NCI-H1436 treated with DMSO at 0.1 percent for 48 hours (cell line): ENCODE results near the gene TOP2B.

Experiments
- DNase-seq: peaks from one replicate; lab custom pipeline; 2025; lab: John Stamatoyannopoulos, UW

TOP2B gene

DNA sequence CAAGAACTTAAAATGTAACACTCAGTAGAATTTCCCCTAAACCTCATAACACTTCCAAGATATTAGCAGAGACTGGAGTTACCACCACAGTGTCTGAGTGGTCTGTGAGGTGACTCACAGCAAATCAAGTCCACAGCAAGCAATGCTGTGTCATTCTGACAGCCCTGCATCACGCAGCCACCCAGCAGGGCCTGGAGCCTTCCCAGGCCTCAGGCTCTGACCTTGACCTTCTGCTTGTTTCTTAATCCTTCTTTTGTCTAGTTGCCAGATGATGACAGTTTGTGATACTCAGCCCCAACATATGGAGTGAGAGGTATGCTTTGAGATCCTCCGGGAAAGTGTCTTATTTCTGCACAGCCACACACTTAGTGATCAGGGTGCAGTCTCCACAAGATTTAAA is 82.5 kb downstream of the TOP2B start:
- DNase-seq, result no peak

DNA sequence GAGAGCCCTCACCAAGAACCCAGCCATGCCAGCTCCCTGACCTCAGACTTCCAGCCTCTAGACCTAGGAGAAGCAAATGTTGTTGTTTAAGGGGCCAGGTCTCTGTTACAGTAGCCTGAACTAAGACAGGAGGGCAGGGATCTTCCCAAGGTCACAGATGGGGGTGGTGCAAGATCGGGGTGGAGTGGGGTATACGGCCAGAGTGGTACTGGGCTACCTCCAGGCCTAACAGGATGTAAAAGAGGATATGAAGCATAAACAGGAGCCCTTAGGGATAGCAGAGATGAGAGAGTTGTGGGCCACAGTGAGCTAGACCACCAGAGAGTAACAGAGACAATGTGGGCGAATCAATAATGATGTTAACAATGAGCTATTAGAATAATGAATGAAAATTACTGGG is 82.9 kb downstream of the TOP2B start:
- DNase-seq, result no peak

DNA sequence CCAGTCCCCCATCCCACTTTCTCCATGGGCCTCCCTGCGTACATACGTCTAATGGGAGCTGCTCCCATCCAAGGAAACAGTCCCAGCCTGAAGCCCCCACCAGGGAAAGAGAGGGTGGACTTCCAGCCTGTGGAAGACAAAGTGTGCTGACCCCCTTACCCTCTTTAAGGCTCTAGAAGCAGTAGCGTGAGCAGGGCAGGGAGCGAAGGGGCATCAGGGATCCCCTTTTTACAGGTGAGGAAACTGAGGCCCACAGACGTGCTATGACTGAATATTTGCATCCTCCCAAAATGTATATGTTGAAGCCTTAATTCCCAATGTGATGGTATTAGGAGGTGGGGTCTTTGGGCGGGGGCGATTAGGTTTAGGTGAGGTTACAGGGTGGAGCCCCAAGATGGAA is 83.4 kb downstream of the TOP2B start:
- no peak for DNase-seq

DNA sequence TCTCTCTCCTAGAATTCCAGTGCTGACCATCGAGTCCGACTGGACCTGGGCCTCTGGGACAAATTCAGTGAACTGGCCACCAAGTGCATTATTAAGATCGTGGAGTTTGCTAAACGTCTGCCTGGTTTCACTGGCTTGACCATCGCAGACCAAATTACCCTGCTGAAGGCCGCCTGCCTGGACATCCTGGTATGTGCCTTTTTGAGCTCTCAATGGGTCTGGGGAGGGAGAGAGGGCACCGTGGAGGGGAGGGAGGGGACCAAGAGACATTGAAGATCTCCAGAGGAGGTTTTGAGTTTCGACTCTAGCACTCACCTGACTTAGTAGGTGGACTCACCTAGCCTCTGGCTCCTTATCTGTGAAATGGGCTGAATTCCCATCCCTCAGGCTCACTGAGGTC is 84.2 kb downstream of the TOP2B start:
- DNase-seq, result no peak

DNA sequence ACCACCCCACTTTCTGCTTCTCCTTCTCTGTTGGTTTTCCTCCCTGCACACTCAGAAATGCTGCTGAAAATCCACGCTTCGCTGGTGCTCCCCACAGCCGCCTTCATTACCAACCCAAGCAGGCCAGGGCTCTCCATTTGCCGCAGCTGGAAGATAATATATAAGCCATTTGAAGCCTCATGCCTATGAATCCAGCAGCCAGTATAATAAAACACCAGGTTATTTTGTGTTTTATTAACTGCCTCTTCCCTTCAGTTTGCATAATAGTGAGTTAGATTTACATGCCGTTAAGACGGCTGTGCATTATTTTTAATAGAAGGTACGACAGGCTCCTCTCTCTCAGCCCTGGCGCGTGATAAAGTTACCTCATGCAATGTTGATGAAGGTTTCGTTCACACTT is 86.6 kb downstream of the TOP2B start:
- DNase-seq, result no peak

DNA sequence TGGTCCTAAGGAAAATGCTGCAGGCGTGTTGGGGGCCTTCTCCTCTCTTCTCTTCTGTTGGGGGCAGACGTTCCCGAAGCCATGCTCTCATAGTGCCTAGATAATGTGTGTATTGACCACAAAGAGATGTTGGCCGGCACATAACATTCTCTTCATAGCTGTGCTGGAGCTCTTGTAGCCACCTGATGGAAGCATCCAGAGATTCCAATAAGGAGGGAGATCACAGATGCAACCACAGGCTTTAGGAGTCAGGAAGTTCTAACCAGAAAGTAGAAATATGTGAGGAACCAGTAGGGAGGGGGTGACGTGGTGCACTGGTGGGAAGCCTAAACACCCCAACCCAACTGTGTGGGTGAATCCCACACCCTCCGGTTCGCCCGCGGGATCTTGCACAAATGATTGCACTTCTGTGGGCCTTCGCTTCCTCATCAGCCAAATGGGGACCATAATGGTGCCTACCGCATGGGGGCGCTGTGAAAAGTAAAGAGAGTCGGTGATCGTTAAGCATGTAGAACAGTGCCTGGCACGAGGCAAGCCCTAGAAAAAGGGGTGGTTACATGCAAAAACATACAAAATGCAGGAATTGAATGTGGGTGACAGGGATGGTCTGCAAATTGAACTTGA is 87.8 kb downstream of the TOP2B start:
- DNase-seq, result no peak

DNA sequence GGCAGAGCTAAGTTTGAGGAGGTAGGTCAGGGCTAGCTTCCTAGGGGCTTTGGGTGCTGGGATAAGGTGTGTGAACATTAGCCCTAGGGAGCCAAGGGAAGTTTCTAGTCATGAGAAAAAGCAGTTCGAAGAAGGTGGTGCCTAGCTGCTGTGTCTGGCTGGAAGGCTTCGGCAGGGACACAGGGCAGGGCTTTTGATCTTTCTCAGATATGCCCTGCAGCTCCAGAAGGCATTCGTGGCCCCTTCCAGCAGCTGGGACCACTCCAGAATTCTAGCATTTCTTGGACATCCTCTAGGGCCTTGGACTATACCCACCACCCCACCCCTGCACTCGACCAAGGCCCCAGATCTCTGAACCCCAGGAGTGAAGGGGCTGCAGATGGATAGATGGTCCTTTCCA is 88.6 kb downstream of the TOP2B start:
- DNase-seq, result no peak

DNA sequence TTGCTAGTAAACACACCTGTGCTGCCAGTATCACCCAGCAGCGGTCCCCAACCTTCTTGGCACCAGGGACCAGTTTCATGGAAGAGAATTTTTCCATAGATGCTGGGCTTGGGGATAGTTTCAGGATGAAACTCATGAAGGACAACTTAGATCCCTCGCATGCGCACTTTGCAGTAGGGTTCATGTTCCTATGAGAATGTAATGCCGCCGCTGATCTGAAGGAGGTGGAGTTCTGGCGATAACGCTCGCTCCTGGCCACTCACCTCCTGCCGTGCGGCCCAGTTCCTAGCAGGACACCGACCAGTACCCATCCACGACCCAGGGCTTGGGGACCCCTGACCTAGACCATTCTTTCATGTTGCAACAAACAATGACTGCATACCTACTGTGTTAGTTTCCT is 89.7 kb downstream of the TOP2B start:
- DNase-seq, result no peak

DNA sequence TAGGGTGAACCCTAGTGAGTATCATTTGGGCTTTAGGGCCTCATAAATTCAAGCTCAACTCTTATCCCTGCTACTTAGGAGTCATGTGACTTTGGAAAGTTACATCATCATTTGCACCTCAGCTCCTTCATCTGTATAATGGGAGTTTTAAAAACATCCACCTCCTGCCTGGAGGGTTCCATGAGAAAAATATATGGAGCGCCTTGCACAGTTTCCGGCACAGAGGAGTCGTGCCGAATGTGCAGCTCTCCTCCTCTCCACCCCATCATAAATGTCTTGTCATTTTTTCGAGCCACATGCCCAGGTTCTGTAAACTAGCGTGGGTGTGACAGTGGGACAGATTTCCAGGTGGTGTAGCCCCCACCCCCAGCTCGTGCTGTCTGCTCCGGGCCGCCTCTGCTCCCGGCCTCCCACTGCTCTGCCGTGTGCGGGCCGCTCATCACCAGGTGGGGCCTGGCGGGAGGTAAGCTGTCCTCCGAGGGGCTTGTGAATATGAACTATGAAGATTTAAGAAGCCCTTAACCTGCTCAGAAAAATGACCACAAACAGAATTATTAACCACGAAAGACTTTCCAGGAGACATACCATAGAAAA is 90.4 kb downstream of the TOP2B start:
- DNase-seq, result no peak

DNA sequence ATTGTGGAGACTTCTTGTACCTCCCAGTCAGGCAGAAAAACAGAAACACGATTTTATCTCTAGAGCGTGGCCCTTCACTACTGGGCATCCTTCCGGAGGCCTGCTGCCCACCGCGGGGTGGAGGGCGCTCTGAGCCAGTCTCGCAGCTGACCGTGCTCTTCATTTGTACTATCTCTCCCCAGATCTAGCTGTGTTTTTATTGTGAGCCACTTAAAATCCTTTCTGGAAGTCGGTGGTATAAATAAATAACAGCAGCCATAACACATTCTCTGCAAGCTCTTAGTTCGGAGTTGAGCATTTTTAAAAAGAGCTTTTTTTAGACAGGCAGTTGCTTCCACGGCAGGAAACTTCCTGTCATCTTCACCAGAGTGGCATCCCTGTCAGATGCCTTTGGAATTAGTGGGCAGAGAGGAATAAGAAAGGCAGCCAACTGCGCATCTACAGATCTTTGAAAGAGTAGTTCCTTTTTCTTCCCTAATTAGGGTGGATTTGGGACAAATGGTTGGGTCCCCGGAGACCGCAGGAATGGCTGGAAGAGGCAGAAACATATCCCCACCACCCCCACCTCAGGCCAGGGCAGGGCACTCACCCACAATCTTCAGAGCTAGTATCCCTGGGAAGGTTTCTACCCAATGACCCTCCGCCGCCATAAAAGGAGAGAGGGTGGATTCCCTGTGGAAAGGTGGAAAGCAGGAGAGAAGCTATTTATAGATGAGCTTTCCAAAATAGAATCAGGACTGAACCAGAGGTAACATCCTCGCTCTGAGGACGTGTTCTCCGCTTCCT is 91.1 kb downstream of the TOP2B start:
- DNase-seq, result no peak

DNA sequence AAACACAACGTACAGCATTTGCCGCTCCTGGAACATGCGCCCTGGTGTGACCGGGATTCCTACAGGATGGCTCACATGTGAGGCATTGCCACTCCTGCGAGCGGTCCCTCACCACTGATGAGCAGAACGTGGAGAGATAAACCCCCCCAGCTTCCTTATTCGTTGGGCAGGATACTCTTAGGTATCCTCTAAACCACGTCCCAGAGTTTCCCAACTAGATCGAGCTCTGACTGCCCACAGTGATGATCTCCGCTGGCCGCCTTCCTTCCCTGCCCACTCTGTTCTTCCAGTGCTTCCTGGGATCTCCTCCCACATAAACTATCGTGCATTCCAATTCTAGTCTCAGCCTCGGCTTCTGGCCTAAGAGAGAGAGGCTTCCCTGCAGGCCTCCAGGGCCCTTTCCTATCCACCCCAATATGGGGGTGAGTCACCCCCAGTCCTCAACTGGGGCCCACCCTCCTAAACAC is 91.8 kb downstream of the TOP2B start:
- DNase-seq, result no peak

DNA sequence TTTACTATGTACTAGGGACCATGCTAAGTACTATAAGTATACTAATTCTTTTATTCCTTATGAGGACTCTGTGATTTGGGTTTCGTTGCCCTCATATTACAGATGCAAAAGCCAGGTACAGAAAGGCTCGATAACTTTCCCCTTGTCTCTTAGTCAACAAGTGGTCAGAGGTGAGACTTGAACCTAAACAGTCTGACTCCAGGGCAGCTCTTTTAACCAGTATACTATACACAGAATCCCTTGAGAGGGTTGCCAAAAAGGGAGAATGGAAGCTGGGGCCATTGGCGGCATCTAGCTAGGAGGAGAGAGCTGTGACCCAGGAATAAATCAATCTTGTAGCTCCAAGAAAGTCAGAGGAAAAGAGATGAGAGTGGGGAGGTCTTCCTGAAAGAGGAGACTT is 92.4 kb downstream of the TOP2B start:
- DNase-seq, result no peak

DNA sequence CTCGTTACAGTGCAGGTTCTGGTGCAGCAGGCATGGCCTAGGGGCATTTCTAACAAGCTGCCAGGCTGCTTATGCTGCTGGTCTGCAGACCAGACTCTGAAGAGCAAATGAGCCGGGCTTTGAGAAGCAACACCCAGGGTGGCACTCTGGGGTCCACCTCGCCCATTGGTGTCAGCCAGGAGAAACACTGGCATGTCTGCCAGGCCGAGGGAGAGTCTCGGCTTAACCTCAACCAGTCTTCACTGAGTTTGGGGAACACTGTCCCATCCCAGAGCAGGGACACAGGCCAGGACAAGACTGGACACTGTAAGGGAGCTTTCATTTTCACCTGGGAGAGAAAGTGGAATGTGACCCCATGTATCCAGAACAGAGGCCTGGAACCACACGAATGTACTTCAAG is 93.4 kb downstream of the TOP2B start:
- DNase-seq, result no peak

DNA sequence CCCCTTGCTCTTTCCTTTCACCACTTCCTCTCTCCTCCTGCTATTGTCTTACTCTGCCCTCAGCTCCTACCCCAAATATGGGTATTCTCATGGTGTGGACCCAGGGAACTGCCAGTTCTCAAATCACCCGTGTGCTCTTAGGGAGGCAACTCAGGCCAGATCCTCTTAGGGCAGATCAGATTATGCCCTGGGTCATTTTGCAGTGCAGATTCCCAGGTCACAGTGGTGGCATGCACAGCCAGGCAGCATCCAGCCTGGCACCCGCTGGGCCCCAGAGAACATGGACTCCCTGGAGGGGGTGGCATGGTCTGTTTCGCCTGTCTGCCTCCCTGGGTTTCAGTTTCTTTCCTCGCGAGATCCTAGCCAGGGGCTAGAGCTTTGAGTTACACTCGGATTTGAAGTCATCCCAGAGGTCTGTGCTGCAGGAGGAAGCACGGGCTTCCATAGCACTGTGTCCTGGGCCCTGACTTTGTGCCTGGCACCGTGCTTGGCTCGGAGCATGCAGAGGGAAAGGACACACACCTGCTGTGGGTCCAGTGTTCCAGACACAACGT is 96.1 kb downstream of the TOP2B start:
- DNase-seq, result no peak

DNA sequence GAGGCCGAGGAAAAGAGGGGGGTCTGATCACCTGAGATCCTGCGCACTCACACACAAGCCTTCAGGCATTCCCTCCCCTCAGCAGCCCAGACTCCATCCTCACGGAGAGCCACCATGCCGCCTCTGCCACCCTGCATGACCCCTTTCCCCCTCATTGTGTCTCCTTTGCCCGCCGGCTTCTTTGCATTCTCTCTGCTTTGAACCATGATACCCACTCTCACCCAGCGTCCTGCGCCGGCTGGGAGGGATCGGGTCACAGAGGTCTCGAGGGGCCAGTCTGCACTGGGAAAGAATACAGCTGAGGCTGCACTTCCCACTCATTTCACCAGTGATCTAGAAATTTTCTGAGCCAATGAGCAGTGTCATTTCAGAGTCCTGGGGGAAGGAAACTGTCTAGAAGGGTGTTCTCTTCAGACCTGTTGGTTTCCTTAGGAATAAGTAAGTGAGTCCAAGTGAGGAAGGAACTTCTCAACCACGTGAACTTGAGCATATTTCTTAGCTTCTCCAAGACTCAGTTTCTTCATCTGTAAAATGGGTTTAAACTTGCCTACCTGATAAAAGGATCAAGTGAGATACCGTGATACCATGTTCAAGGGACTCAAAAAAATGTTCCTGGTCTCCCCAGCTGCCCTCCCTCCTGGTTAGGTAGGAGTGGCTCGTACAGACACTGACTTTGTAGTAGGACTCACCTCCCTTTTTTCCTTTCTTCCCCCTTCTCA is 96.7 kb downstream of the TOP2B start:
- DNase-seq, result no peak

DNA sequence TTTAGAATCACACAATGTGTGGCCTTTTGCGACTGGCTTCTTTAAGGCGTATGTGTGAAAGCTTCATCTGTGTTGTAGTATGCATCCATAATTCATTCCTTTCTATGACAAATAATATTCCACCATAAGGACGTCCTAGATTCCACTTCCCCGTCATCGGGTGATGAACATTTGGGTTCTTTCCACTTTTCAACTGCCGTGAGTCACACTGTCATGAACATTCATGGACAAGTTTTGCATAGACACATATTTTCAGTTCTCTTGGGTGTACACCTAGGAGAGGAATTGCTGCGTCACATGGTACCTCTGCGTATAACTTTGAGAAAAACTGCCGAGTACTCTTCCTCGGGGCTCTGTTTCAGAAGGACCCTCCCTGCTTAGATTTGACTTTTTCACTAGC is 97.3 kb downstream of the TOP2B start:
- no peak for DNase-seq

DNA sequence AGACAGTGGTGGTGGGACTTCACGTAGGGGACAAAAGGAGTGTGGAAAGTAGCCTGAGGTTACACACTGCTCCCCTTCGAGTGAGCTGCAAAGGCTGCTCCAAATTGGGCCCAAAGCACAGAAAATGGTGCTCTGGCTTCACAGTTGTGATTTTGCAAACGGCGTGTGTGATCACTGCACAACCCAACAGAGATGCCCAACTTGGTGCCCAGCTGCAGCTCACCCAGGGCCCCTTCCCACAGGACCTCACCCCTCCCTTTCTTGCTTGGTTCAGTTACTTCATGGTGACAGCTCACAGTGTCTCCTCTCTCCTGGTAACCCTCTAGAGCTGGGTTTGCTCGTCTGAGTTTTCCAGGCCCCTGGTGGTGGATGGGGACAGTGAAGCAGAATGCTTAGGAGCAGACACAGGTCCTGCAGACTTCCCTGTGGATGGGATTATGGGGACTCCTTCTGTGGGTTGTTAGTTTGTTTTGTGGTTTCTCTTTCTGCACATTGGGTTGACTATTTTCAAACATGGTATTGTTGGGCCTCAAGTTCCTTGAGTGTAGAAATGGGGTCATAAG is 98.3 kb downstream of the TOP2B start:
- no peak for DNase-seq

DNA sequence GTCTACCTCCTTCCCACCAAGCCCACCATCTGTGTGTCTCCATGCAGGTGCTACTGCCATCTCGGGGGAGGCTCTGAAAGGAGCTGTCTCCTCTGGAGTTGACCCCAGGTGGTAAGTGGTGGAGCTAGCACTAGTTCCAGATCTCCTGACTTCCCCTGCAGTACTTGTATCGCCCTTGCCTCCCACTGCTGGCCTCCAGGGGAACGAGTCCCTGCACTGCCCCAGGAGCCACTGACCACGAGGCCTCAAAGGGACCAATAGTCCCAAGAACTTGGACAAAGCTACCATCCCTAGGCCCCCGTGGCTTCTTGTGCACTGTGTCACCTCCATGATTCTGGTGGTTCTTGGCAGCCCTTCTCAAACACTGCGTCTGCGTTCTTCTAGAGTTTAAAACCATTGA is 98.9 kb downstream of the TOP2B start:
- DNase-seq, result no peak

DNA sequence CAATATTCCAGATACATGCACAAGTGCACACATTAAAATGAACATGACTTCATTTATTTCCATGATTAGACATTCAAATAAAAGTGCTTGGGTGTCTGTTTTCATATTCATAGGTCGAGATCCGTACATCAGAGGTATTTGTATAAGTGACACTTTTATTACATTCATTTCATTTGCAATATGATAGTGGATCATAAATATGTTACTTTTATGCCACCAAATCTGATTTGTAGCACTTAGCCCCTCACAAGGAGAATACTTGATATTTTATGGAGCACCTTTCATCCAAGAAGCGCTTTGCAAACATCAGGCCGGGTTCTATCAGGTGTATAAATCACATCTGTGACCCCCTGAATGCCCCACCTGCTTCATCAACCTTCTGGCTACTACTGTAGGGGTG is 100.6 kb downstream of the TOP2B start:
- no peak for DNase-seq

DNA sequence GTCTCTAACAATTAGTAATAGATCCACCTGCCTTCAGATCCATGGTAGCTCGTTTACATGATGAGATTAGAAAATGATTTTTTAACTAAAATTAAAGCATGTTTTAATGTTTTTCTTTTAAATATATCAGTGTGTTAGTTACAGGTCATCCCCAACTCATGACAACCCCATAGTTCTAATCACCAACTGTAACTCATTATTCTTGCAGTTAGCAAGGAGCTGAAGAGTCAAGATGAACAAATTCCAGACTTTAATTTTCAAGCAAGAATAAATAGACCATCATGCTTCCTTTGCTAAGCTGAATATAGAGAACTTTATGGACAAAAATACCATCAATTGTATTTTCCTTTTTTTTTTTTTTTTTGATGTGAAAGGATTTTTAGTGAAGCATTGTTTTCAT is 101.1 kb downstream of the TOP2B start:
- no peak for DNase-seq

DNA sequence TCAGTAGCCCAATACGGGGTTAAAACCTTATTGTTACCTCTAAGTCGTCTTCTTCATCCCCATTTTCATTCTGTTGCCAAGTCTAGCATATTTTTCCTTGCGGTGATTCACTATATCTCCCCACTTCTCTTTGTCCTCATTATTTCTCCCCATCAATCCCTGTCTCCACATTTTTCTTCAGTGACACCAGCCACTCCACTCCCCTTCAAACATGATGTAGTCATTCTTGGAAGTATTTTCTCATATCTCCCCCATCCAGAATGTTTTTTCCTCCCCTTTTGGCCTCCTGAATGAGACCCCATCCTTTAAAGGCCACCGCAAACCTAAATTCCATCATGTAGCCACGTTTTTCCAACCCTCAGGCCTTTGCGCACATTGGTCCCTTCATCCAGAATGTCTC is 105.9 kb downstream of the TOP2B start:
- no peak for DNase-seq

DNA sequence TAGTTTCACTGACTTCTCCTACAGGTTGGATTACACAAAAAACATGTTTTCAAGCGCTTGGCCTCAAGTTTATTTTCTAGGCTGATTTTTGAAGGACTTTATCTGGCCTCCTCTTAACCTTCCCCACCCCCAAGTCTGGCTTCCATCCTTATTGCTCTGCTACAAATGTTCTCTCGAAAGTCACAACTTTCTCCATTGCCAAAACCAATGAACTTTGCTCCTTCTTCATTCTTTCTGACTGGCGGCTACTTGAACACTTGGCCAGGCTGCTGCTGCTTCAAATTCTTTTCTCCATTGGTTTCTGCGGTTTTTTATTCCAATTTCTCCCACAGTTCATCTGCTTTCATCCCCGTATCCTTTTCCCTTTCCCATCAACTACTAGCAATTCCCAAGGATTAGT is 106.6 kb downstream of the TOP2B start:
- no peak for DNase-seq
